ENCODE measurements around the gene LMNA.

- TF ChIP-seq CTCF (IDR thresholded peaks at IDR 0.05) = no peak
- TF ChIP-seq POLR2A (IDR thresholded peaks at IDR 0.05) = no peak
- TF ChIP-seq POLR2AphosphoS5 (IDR thresholded peaks at IDR 0.05) = no peak
These were observed 32.6 kb upstream of the LMNA start for GRCh38 chr1:156081917-156082308.

Measured in sigmoid colon (tissue), 4 donors.